GM10266 (cell line): ENCODE results near the gene MEAK7.

Experiments used
- DNase-seq: peaks from one replicate; pipeline ENCODE4 v3.0.0; 2012; ENCODE audit errors: extremely low spot score
- CTCF ChIP-seq: IDR thresholded peaks from 2 replicates; pipeline ENCODE4 v1.5.1; 2012; ENCODE audit warnings: mild to moderate bottlenecking, low read depth; ENCODE audit not compliant: control insufficient read depth, insufficient read depth; ENCODE audit errors: missing control alignments

The MEAK7 gene

GRCh38 chr16:84462296-84463210, 41.9 kb downstream of the MEAK7 start:
- no peak for DNase-seq
- TF ChIP-seq CTCF: no peak

DNA sequence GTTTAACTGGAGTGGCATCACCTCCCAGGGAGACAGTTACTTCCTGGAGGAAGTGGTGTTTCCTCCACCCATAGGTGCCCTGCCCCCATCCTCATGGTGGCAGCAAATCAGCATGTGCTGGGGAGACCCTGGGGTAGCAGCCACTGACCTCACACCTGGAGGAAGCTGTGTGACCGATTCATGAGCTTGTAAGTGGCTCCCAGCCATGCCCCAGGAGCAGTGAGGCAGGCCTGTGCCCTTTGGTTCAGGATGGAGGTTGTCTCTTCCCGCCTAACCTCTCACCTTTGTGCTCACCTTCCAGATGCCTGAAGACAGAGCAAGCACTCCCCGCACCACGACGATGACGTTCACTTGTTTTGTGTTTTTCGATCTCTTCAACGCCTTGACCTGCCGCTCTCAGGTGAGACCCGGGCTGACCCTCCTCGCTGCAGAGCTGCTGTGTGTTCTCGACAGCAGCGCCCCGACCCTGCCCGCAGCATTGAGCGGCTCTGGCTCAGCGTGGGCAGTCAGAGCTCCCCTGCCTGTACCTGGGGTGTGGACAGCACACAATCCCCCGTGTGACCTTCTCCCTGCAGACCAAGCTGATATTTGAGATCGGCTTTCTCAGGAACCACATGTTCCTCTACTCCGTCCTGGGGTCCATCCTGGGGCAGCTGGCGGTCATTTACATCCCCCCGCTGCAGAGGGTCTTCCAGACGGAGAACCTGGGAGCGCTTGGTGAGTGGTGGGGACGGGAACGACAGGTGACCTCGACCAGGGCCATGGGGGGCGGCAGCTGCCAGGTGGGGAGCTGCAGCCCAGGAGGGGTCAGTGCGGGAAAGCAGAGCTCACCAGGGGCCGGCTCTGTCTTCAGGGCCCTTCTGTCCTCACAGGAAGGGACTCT, 42.8 kb downstream of the MEAK7 start:
- no peak for TF ChIP-seq CTCF

DNA sequence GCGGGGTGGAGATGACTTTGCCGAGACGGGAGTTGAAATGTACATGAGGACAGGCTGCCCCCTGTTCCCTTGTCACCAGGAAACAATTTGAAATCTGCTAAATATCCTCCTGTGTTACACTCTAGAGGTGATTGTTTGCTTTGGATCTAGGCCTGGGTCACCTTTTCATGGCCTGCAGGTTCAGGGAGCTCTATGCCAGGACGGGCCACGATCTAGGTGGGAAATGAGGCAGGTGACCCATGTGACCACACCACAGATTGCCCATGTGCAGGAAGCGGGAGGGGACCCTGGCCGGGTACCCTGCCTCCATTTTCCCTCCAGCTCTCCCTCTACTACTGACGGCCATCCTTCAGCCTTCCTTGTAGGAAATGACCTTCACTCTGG, 43.4 kb downstream of the MEAK7 start:
- DNase-seq: no peak

More for the DNA sequence above, 42.8 kb downstream of the MEAK7 start:
- no peak for DNase-seq

DNA sequence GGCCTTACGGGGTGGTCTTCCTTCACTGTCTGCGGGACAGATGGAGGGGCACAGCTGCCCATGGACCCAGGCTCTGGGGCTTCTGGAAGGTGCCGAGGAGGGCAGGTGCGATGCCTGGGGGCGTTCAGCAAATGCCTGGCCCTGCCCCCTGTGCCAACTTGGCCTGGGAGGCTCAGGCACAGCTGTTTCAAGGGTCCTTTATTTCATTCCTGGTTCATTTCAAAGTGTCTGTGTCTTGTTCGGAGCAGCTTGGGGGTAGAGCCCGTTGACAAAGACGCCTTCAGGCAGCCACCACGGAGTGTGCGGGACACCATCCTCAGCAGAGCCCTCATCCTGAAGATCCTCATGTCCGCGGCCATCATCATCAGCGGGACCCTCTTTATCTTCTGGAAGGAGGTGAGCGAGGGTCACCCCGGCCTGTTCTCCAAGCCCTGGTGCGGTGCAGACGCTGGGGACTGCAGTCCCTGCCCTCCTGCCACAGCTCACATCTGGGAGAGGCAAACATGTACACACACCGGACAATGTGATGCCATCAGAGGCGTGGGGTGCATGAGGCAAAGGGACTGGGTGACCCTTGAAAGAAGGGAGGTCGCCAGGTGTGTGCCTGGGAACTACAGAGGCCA, 43.9 kb downstream of the MEAK7 start:
- DNase-seq: no peak
- no peak for TF ChIP-seq CTCF

More for the DNA sequence above, 43.4 kb downstream of the MEAK7 start:
- TF ChIP-seq CTCF: no peak

DNA sequence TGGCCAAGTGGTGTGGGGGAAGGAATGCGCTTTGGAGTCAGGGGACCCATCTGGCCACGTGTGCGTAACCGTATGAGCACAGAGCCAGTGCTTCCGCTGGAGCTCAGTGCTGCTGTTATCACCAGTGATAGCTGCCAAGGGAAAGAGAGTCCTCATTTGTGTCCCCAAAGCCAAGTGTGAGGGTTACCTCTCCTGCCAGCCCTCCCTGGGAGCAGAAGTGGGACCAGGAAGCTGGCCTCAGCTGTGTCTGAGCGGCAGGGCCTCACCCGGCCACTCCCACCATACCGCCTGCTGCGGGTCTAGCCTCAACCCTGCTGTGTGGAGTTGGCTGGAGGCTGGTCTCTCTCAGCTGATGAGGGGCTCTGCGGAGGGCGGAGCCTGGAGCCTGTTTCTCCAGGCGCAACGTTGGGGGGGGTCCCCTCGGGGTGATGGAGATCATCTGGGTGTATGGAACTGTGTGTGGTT, 44.5 kb downstream of the MEAK7 start:
- no peak for DNase-seq
- TF ChIP-seq CTCF: no peak

GRCh38 chr16:84459533-84459894, 44.9 kb downstream of the MEAK7 start:
- TF ChIP-seq CTCF: no peak
- DNase-seq: no peak
